Mucosa of descending colon (tissue), 3 donors: ENCODE results near the gene MFN1. TPM values are rescaled to one million over a fixed set of nuclear protein-coding genes. Genes with fewer than 3 reads are reported as not detected.

Source experiments
- ATAC-seq: fragments of 200-7000 bp; cut with Tn5 transposase; one replicate; pipeline ENCODE4 v1.9.1; 2020; ENCODE audit warnings: mild to moderate bottlenecking, moderate library complexity
- DNase-seq, 3 donors: peaks; one replicate each; pipeline ENCODE4 v3.0.0-alpha.2; 2020
- H3K36me3 ChIP-seq: fragments of 200-600 bp; one replicate; pipeline ENCODE4 v1.8.0; 2021; ENCODE audit warnings: low read depth, mild to moderate bottlenecking
- H3K4me1 ChIP-seq: fragments of 200-600 bp; one replicate; pipeline ENCODE4 v1.8.0; 2021; ENCODE audit warnings: low read depth, mild to moderate bottlenecking
- H3K4me3 ChIP-seq: fragments of 200-600 bp; one replicate; pipeline ENCODE4 v1.8.0; 2021; ENCODE audit warnings: mild to moderate bottlenecking
- H3K9me3 ChIP-seq: fragments of 200-600 bp; one replicate; pipeline ENCODE4 v1.8.0; 2021; ENCODE audit warnings: mild to moderate bottlenecking
- CTCF ChIP-seq: fragments of 200-600 bp; IDR thresholded peaks from one replicate; pipeline ENCODE4 v1.8.0; 2022; ENCODE audit warnings: antibody characterized with exemption, mild to moderate bottlenecking
- intact Hi-C, 2 donors: fragments of 100-400 bp; cut with DNase I in 1 of 2; cut with micrococcal nuclease in 1 of 2; formaldehyde crosslinking; loops; one replicate each; pipeline versions ENCODE4 v1.11.0 to v1.11.1; 2022; cut with DNase I, micrococcal nuclease
- total RNA-seq, 3 donors: library from RNA; stranded (reverse); fragmentation: NEBNext Ultra II Directional in 2 of 3; extraction: Animal tissue kit (Norgen Biotek cat#: 25700) in 2 of 3; gene quantifications; one replicate each; pipeline versions ENCODE4 v1.2.1 to v1.2.4, GENCODE V29; 2021 to 2023
- donor health status: DM: no; HTN: no; CAD: no; lungs with moderate emphysema.
- donor health status: DM: no; HTN: no; CAD: no.
- donor health status: DM: no; HTN: yes; CAD: no.

The MFN1 gene
- total RNA-seq, 3 donors from 2014 or later: 55.2 to 68.4 (median 61.8) TPM

- ATAC-seq (no peak), DNase-seq (no peak)
- Histone ChIP-seq H3K4me3 (no peak overlapping the region), H3K36me3 (no peaks in the 10 kb centered on the region), H3K4me1 (no peaks in the 10 kb centered on the region), H3K9me3 (no peaks in the 10 kb centered on the region)
- intact Hi-C loops: no loop called here
- no peak for TF ChIP-seq CTCF
Measured at GRCh38 chr3:179436517-179436916, 89.0 kb downstream of the MFN1 start.

GRCh38 chr3:179438841-179439240, 91.3 kb downstream of the MFN1 start:
- DNase-seq: no peak
- intact Hi-C loops: no loop called here
- Histone ChIP-seq H3K36me3 (no peaks in the 10 kb centered on the region), H3K4me1 (no peaks in the 10 kb centered on the region), H3K4me3 (no peak overlapping the region), H3K9me3 (no peaks in the 10 kb centered on the region)
- no peak for TF ChIP-seq CTCF
- peak; percentile 55 for ATAC-seq

Other genes starting within 250 kb of the MFN1 start
- gene PIK3CA, start 199.4 kb upstream of the MFN1 start, total RNA-seq: 10 to 100 TPM; 16.5 to 30.6 (median 19.5) TPM
- 1 to 10 TPM; 2.1 to 2.7 (median 2.4) TPM for gene KCNMB3, start 96.6 kb upstream of the MFN1 start, total RNA-seq
- 10 to 100 TPM; 18.4 to 41.2 (median 22.9) TPM for gene ZNF639, start 24.7 kb upstream of the MFN1 start, total RNA-seq
- gene GNB4, start 103.8 kb downstream of the MFN1 start, total RNA-seq: 10 to 100 TPM in 1 of 3 donors, 1 to 10 TPM in 2; 4.3 to 26.4 (median 9.0) TPM
- gene ACTL6A, start 215.2 kb downstream of the MFN1 start, total RNA-seq: 10 to 100 TPM; 38.9 to 46.3 (median 40.7) TPM